Stomach (tissue), 9 donors: ENCODE measurements around the gene DEPDC5. TPM values are rescaled to one million over a fixed set of nuclear protein-coding genes. Genes with fewer than 3 reads are reported as not detected.

Experiments used
- DNase-seq, 2 donors: peaks; one replicate each; pipeline versions ENCODE4 v3.0.0 to v3.0.0-alpha.2; 2013 to 2019
- H3K27ac ChIP-seq, 5 donors: fragments of 200-600 bp in 4 of 5; sonication (generic) in 4 of 5; one replicate each; pipeline ENCODE4 v1.5.1; 2013 to 2019; ENCODE audit warnings: mild to moderate bottlenecking in 1 of 5, moderate library complexity in 1 of 5
- H3K27me3 ChIP-seq, 3 donors: fragments of 200-600 bp; sonication (generic); one replicate each; pipeline ENCODE4 v1.5.1; 2017 to 2019; ENCODE audit warnings: mixed run types in 1 of 3
- H3K36me3 ChIP-seq, 4 donors: fragments of 200-600 bp; sonication (generic); 1 replicate in 3 of 4; 2 replicates in 1 of 4; pipeline ENCODE4 v1.5.1; 2016 to 2019
- H3K4me1 ChIP-seq, 4 donors: fragments of 200-600 bp; sonication (generic); one replicate each; pipeline ENCODE4 v1.5.1; 2016 to 2019
- H3K4me3 ChIP-seq, 4 donors: fragments of 200-600 bp; sonication (generic) in 3 of 4; one replicate each; pipeline ENCODE4 v1.5.1; 2016 to 2019; ENCODE audit warnings: mild to moderate bottlenecking in 1 of 4
- H3K9me3 ChIP-seq, 4 donors: fragments of 200-600 bp; sonication (generic); one replicate each; pipeline ENCODE4 v1.5.1; 2016 to 2019
- CTCF ChIP-seq, 7 experiments: fragments of 450-650 bp in 4 of 7; fragments of 200-600 bp in 3 of 7; sonication (generic) in 3 of 7; IDR thresholded peaks; one replicate each; pipeline ENCODE4 v1.5.1; 2016 to 2019; ENCODE audit warnings: antibody characterized with exemption in 7 of 7, control low read depth in 2 of 7, mild to moderate bottlenecking in 1 of 7
- EP300 ChIP-seq: sonication (generic); formaldehyde crosslinking; IDR thresholded peaks from one replicate; pipeline ENCODE4 v1.6.1; 2017; ENCODE audit warnings: antibody characterized with exemption
- POLR2A ChIP-seq, 4 donors: fragments of 450-650 bp; IDR thresholded peaks; one replicate each; pipeline ENCODE4 v1.6.1; 2016; ENCODE audit warnings: antibody characterized with exemption in 4 of 4, control low read depth in 2 of 4, mild to moderate bottlenecking in 1 of 4, moderate library complexity in 1 of 4
- POLR2AphosphoS5 ChIP-seq, 3 donors: sonication (generic); formaldehyde crosslinking; IDR thresholded peaks; one replicate each; pipeline ENCODE4 v1.6.1; 2016; ENCODE audit warnings: antibody characterized with exemption in 3 of 3
- WGBS, 5 donors: extraction: QIAGEN DNeasy Blood & Tissue Kit in 3 of 5; methylation state at CpG; one replicate each; pipeline versions ENCODE4 v1.1.5 to v1.1.7; 2013 to 2018; 5-methylcytosine and 5-hydroxymethylcytosine counted together
- intact Hi-C: fragments of 100-400 bp; cut with DNase I; formaldehyde crosslinking; loops from one replicate; pipeline ENCODE4 v1.15.1; 2023; ENCODE audit warnings: low total_unique reads
- polyA plus RNA-seq, 3 donors: library from polyadenylated mRNA; stranded (reverse); fragments of 200-250 nt; gene quantifications; one replicate each; pipeline ENCODE4 v1.2.3, GENCODE V29; 2013
- total RNA-seq, 5 donors: library from RNA; depleted of rRNA; stranded (reverse); fragments of >200 nt; gene quantifications; one replicate each; pipeline versions ENCODE4 v1.1.0 to v1.2.3, GENCODE V29; 2014 to 2016
- donor health status: healthy with polysubstance abuse.
- donor health status: Bipolar disorder and iron deficiency.
- donor health status: healthy.

DEPDC5 gene
- total and polyA plus RNA-seq, 8 donors = 4.7 to 39.1 (median 20.2) TPM

DNA sequence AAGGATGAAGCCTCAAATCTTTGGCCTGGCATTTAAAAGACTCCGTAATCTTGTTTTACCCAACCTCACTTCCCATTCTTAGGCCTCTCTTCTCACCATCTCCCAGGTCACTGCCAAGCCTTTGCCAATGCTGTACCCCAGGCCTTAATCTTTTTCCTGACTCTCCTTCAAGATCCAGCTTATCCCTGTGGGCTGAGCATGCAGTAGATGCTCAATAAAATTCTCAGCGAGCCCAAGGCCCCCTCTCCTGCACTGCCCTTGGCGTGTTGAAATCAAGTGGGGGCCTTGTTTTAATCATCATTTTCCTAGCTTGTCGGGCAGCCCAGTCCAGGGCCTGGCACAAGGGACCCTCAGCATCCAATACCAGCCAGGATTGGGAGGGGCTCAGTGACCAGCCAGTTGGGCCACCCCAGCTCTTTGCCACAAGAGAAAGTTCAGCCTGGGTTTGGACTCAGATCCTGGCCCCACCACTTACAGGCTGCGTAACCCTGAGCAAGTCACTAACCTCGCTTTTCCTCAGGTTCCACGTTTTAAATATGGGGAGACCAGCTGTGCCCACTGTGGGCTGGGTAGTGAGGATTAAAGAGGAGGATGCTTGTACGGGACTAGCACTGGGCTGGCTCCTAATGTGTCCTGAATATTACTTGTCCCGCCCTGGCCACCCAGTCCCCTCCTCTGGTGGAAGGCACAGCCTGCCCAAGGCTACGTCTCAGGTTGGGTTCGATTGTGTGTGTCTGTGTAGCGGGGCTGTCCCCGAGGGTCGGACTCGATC, 189.6 kb downstream of the DEPDC5 start:
- H3K27me3 ChIP-seq = no peaks in the 10 kb centered on the region
- TF ChIP-seq CTCF (IDR thresholded peaks at IDR 0.05) (no peak), POLR2A (IDR thresholded peaks at IDR 0.05) (no peak), POLR2AphosphoS5 (IDR thresholded peaks at IDR 0.05) (no peak), EP300 (no peak)
- intact Hi-C loops = no loop called here

DNA sequence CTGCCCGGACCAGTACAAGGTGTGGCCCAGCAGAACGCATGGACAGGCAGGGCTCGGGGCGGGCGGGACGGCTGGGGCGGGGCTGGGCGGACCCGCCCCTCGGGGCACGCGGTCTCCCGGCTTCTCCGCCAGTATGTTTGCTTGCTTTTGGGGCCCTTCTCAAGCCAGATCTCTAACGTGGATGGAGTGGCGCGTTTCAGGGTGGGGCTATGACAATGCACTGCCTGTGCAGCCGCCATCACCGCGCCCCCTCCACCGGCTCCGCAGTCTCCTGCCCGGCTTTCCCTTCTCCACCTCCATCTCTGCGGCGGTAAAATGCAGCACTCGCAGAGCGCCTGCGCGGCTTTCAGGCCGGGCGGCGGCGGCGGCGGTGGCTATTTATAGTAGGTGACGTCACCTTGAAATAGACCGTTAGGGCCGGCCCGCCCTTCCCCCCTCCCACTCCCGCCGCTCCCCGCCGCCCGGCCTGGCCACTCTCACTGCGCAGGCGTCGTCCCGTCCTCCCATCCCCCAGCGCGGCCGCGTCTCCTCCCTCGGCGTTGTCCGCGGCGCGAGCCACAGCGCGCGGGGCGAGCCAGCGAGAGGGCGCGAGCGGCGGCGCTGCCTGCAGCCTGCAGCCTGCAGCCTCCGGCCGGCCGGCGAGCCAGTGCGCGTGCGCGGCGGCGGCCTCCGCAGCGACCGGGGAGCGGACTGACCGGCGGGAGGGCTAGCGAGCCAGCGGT, 190.3 kb downstream of the DEPDC5 start, which contains the start of gene YWHAH:
TSS of gene YWHAH (plus strand) at position 558 of the 722 bp plus-strand sequence. CDS start 199 bp downstream, outside the sequence.
- H3K27ac ChIP-seq = peak within 1 kb of the TSS; percentile 91 to 100 (median 96)
- peak; percentile 97 to 99 for DNase-seq
- peaks cover 8 to 19% (median 15%) of the 10 kb centered on the region in 4 donors for H3K36me3 ChIP-seq
- TF ChIP-seq POLR2AphosphoS5 (IDR thresholded peaks at IDR 0.05) (peak; percentile 88 to 99 (median 96)), EP300 (no peak)
- WGBS, 5 donors = 0 to 2% (median 0%) methylated on average over 20 to 86 of the region's 86 CpGs
- no peaks in the 10 kb centered on the region for H3K9me3 ChIP-seq
- peaks cover 12 to 45% (median 33%) of the 10 kb centered on the region in 4 donors for H3K4me1 ChIP-seq
- intact Hi-C loops = no loop called here
- peak within 1 kb of the TSS; percentile 76 to 99 (median 87) for H3K4me3 ChIP-seq
- no peaks in the 10 kb centered on the region for H3K27me3 ChIP-seq

More for the DNA sequence above, 189.6 kb downstream of the DEPDC5 start:
- no peaks in the 10 kb centered on the region for H3K9me3 ChIP-seq
- H3K4me3 ChIP-seq = peak overlapping the region; percentile 76 to 99 (median 87)
- H3K4me1 ChIP-seq = peaks cover 12 to 41% (median 32%) of the 10 kb centered on the region in 4 donors
- H3K27ac ChIP-seq = peak overlapping the region; percentile 90 to 100 (median 96)
- DNase-seq = no peak
- 41 to 81% (median 44%) methylated on average over 8 to 15 of the region's 15 CpGs for WGBS, 5 donors
- H3K36me3 ChIP-seq = peaks cover 5 to 11% (median 8%) of the 10 kb centered on the region in 4 donors

GRCh38 chr22:31944700-31945442, 191.1 kb downstream of the DEPDC5 start:
- Histone ChIP-seq H3K36me3 (peaks cover 8 to 24% (median 21%) of the 10 kb centered on the region in 4 donors), H3K9me3 (no peaks in the 10 kb centered on the region), H3K27ac (peak overlapping the region; percentile 91 to 100 (median 96)), H3K27me3 (no peaks in the 10 kb centered on the region), H3K4me3 (peak overlapping the region; percentile 76 to 99 (median 87)), H3K4me1 (peaks cover 12 to 51% (median 33%) of the 10 kb centered on the region in 4 donors)
- intact Hi-C loops = no loop called here
- peak; percentile 52 to 85 for DNase-seq
- no peak for TF ChIP-seq CTCF (IDR thresholded peaks at IDR 0.05)
- 0 to 2% (median 1%) methylated on average over 18 to 76 of the region's 76 CpGs for WGBS, 5 donors

DNA sequence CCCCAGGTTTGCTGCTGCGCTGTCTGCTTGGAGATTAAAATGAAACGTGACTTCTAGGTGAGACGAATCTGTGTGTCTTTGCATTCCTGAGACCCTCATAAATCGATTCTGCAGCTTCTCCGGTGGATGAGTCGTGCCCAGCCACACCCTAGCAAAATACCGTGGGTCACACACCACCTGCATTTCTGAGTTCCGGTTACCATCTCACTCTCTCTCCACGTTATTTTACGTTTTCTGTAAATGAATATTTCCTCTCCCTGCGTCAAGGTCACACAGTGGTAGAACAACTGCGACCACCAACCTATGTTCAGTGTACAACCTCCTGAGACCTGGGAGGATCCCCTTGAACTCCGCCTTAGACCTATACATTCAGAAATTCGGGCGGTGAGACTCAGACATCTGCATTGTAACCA, 191.6 kb downstream of the DEPDC5 start:
- DNase-seq = no peak

More for the DNA sequence above, 191.6 kb downstream of the DEPDC5 start:
- Histone ChIP-seq H3K4me1 (peaks cover 15 to 57% (median 37%) of the 10 kb centered on the region in 4 donors), H3K27me3 (no peaks in the 10 kb centered on the region), H3K27ac (peak overlapping the region; percentile 91 to 100 (median 96)), H3K4me3 (peak overlapping the region; percentile 76 to 99 (median 87)), H3K9me3 (no peaks in the 10 kb centered on the region), H3K36me3 (peaks cover 8 to 29% (median 22%) of the 10 kb centered on the region in 4 donors)
- intact Hi-C loops = no loop called here
- WGBS, 5 donors = 1 to 3% (median 2%) methylated on average over 14 to 15 of the region's 15 CpGs
- TF ChIP-seq POLR2AphosphoS5 (IDR thresholded peaks at IDR 0.05) = no peak
- no peak for TF ChIP-seq CTCF (IDR thresholded peaks at IDR 0.05)
- TF ChIP-seq EP300 = no peak
- TF ChIP-seq POLR2A (IDR thresholded peaks at IDR 0.05) = no peak
